ENCODE data around the gene MORN1.

- no peak for TF ChIP-seq CTCF (IDR thresholded peaks at IDR 0.05; ENCODE audit: low read depth, low read length, poor library complexity, severe bottlenecking)
- no peak for TF ChIP-seq EZH2phosphoT487 (IDR thresholded peaks at IDR 0.05; ENCODE audit: borderline replicate concordance, low read length)
Measured at GRCh38 chr1:2358072-2358471, 33.3 kb downstream of the MORN1 start.
